Stimulated activated CD4-positive, alpha-beta T cell treated with anti-CD3 and anti-CD28 coated beads, Interleukin-15, amount 100 ng/mL, for 48 hours (primary cell): Measurements from ENCODE around the gene SLC25A38.

Experiments
- DNase-seq, 2 donors: peaks; one replicate each; pipeline ENCODE4 v3.0.0-alpha.2; 2020; ENCODE audit warnings: low read depth in 2 of 2

The SLC25A38 gene

DNA sequence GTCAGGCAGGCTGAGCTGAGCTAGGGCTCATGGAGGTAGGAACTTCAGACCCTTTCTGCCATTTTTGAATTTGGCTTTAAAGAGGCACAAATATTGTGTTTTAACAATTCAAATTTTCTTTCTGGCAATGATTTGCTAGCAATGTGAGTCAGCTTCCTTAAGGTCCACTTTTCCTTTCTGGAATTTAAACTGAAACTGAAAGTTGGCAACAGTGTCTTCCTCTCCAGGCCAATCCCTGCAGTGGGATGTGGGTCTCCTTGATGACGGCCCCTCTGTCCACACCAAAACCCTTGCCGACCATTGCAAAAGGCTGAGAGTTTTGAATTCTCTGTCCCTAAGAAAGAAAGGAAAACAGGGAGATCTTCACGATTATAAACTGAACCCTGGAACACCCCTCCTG lies 50.5 kb downstream of the SLC25A38 start:
- DNase-seq = no peak

DNA sequence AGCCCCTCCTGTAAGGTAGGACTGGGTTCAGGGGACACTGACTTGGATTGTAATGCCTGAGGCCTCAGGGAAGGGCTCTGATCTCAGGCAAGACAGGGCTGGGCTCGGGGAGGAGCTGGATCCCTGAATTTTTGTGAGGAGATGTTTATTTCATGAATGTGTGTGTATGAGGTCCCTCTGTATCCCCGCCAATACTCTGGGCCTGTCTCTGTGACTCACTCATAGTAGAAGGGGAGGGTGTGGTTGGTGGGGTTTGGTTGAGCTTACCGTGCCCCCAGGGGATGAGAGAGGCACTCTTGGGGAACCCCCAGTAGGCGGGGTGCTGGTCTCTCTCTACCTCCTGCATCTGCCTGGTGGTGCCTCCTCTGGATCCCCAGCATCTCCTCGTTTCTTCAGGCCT lies 51.4 kb downstream of the SLC25A38 start:
- DNase-seq = no peak

- no peak for DNase-seq
These were observed 52.0 kb downstream of the SLC25A38 start for GRCh38 chr3:39435006-39435748.

GRCh38 chr3:39438880-39439279 lies 55.7 kb downstream of the SLC25A38 start:
- no peak for DNase-seq

- DNase-seq = no peak
These were observed 57.1 kb downstream of the SLC25A38 start for GRCh38 chr3:39440316-39440715.

GRCh38 chr3:39443530-39443929 lies 60.4 kb downstream of the SLC25A38 start:
- DNase-seq = no peak

GRCh38 chr3:39445927-39446326 lies 62.8 kb downstream of the SLC25A38 start:
- DNase-seq = no peak

GRCh38 chr3:39446444-39446843 lies 63.3 kb downstream of the SLC25A38 start:
- DNase-seq = no peak
